Breast epithelium (tissue), 4 donors: ENCODE results near the gene DNAJA2. TPM values are rescaled to one million over a fixed set of nuclear protein-coding genes. Genes with fewer than 3 reads are reported as not detected.

ENCODE experiments used
- DNase-seq, 2 donors: peaks; one replicate each; pipeline ENCODE4 v3.0.0-alpha.2; 2019; ENCODE audit warnings: low spot score in 2 of 2
- H3K27ac ChIP-seq, 2 donors: fragments of 200-600 bp; sonication (generic) in 1 of 2; one replicate each; pipeline ENCODE4 v1.5.1; 2016 to 2019; ENCODE audit warnings: mild to moderate bottlenecking in 1 of 2
- H3K27me3 ChIP-seq, 2 donors: fragments of 200-600 bp; sonication (generic) in 1 of 2; one replicate each; pipeline versions ENCODE4 v1.5.1 to v1.6.0; 2017 to 2019; ENCODE audit warnings: control low read depth in 1 of 2, mild to moderate bottlenecking in 1 of 2
- H3K36me3 ChIP-seq: fragments of 200-600 bp; one replicate; pipeline ENCODE4 v1.5.1; 2019
- H3K4me1 ChIP-seq, 2 donors: fragments of 200-600 bp; sonication (generic); one replicate each; pipeline ENCODE4 v1.5.1; 2016 to 2019; ENCODE audit warnings: control low read depth in 1 of 2
- H3K4me3 ChIP-seq, 3 donors: fragments of 200-600 bp; sonication (generic); 1 replicate in 2 of 3; 2 replicates in 1 of 3; pipeline ENCODE4 v1.5.1; 2016 to 2019; ENCODE audit warnings: mild to moderate bottlenecking in 3 of 3, moderate library complexity in 2 of 3
- H3K9me3 ChIP-seq, 2 donors: fragments of 200-600 bp; sonication (generic) in 1 of 2; one replicate each; pipeline ENCODE4 v1.5.1; 2016 to 2019; ENCODE audit warnings: control low read depth in 1 of 2
- POLR2A ChIP-seq: fragments of 450-650 bp; IDR thresholded peaks from one replicate; pipeline ENCODE4 v1.6.1; 2016; ENCODE audit warnings: antibody characterized with exemption, mild to moderate bottlenecking, moderate library complexity
- POLR2AphosphoS5 ChIP-seq, 3 donors: sonication (generic); formaldehyde crosslinking; IDR thresholded peaks; one replicate each; pipeline ENCODE4 v1.6.1; 2017; ENCODE audit warnings: antibody characterized with exemption in 3 of 3
- intact Hi-C: fragments of 100-400 bp; cut with DNase I; formaldehyde crosslinking; loops from one replicate; pipeline ENCODE4 v1.15.1; 2023; ENCODE audit warnings: low total_unique reads
- total RNA-seq, 3 donors: library from RNA; depleted of rRNA; stranded (reverse); fragments of >200 nt; gene quantifications; one replicate each; pipeline ENCODE4 v1.1.0, GENCODE V29; 2016
- TF ChIP-seq, protein P1 (sequence below), 3 donors: fragments of 450-650 bp; IDR thresholded peaks; one replicate each; pipeline ENCODE4 v1.5.1; 2016 to 2017; ENCODE audit warnings: antibody characterized with exemption in 3 of 3, mild to moderate bottlenecking in 3 of 3, moderate library complexity in 3 of 3

Gene DNAJA2
- total RNA-seq, 3 donors from 2014 or later, result 44.6 to 65.3 (median 51.2) TPM

DNA sequence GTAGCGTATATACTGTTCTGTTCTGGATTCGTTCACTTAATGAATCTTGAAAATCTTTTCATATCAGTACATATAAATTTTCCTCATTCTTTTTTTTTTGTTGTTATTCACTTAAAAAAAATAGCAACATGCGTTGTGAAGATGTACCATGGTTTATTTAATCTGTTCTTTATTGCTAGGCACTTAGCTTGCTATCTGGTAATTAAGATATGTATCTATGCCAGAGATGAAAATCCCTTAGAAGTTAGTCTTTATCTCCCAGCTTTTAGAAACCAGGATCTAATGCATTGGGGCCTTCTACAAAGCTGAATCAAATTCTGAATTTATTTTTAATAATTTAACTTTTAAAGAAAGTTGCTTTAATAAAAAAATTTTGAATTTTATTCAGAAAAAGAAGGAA, 13.0 kb upstream of the DNAJA2 start:
- Histone ChIP-seq H3K9me3 (no peaks in the 10 kb centered on the region), H3K27me3 (no peaks in the 10 kb centered on the region), H3K4me3 (no peak overlapping the region), H3K27ac (no peak overlapping the region), H3K36me3 (no peaks in the 10 kb centered on the region), H3K4me1 (no peaks in the 10 kb centered on the region)
- intact Hi-C loops, result no loop called here
- no peak for TF ChIP-seq POLR2AphosphoS5 (IDR thresholded peaks at IDR 0.05)
- no peak for DNase-seq

DNA sequence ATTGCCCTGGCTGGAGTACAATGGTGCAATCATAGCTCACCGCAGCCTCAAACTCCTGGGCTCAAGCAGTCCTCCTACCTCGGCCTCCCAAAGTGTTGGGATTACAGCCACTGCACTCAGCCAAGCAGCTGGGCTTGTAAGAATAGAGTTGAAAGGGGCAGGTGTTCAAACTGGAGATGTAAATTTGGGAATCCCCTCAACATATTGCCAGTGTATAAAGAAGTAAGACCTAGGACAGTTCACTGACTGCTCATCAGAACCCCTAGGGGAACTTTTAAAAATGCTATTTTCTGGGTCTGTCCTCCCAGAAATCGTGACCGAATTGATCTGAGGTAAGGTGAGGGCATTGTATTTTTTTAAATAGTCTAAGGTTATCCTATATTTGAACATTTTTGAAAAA, 8.9 kb upstream of the DNAJA2 start:
- Histone ChIP-seq H3K36me3 (no peaks in the 10 kb centered on the region), H3K9me3 (no peaks in the 10 kb centered on the region)

DNA sequence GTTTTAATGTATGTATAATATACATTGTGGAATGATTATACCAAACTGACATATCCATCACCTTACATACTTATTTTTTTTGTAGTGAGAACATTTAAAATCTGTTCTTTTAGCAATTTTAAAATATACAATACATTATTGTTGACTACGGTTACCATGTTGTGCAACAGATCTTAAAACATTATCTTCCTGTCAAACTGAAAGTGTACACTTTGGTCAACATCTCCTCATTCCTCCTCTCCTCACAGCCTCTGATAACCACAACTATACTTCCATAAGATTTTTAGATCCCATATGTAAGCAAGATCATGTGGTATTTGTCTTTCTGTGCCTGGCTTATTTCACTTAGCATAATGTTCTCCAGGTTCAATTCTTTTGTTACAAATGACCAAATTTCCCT, 7.5 kb upstream of the DNAJA2 start:
- intact Hi-C loops, result no loop called here
- no peak overlapping the region for H3K4me3 ChIP-seq
- DNase-seq, result no peak
- H3K27ac ChIP-seq, result no peak overlapping the region
- no peaks in the 10 kb centered on the region for H3K36me3 ChIP-seq
- TF ChIP-seq, protein P1, sequence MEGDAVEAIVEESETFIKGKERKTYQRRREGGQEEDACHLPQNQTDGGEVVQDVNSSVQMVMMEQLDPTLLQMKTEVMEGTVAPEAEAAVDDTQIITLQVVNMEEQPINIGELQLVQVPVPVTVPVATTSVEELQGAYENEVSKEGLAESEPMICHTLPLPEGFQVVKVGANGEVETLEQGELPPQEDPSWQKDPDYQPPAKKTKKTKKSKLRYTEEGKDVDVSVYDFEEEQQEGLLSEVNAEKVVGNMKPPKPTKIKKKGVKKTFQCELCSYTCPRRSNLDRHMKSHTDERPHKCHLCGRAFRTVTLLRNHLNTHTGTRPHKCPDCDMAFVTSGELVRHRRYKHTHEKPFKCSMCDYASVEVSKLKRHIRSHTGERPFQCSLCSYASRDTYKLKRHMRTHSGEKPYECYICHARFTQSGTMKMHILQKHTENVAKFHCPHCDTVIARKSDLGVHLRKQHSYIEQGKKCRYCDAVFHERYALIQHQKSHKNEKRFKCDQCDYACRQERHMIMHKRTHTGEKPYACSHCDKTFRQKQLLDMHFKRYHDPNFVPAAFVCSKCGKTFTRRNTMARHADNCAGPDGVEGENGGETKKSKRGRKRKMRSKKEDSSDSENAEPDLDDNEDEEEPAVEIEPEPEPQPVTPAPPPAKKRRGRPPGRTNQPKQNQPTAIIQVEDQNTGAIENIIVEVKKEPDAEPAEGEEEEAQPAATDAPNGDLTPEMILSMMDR (IDR thresholded peaks at IDR 0.05), result no peak
- TF ChIP-seq POLR2AphosphoS5 (IDR thresholded peaks at IDR 0.05), result no peak
- TF ChIP-seq POLR2A, result no peak
- no peaks in the 10 kb centered on the region for H3K9me3 ChIP-seq
- H3K27me3 ChIP-seq, result no peaks in the 10 kb centered on the region
- no peaks in the 10 kb centered on the region for H3K4me1 ChIP-seq

More for the DNA sequence above, 8.9 kb upstream of the DNAJA2 start:
- no peak for DNase-seq
- no peak overlapping the region for H3K27ac ChIP-seq
- H3K4me1 ChIP-seq, result no peaks in the 10 kb centered on the region
- H3K4me3 ChIP-seq, result no peak overlapping the region
- TF ChIP-seq, protein P1 (IDR thresholded peaks at IDR 0.05), result no peak
- TF ChIP-seq POLR2AphosphoS5 (IDR thresholded peaks at IDR 0.05) (no peak), POLR2A (no peak)
- H3K27me3 ChIP-seq, result no peaks in the 10 kb centered on the region
- intact Hi-C loops, result no loop called here

DNA sequence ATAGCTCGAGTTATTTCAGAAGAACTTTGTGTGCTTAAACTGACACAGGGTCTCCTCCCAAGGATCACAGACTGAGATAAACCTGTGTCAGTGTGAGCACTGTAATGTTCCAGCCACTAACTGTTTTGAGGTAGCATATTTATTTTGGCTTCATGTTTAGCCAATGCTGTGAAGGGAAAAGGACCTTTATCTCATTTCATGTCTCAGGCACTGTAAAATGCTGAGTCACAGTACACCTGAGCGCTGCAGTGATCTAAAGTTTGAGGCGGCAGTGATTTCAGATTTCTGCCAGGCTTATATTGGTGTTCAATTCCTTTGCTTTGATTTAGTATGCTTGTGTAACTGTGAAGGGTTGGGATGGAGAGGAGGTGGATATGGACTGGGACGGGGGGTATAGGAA, 3.1 kb upstream of the DNAJA2 start:
- no peak for DNase-seq
- H3K4me3 ChIP-seq, result no peak overlapping the region
- TF ChIP-seq POLR2A (no peak), POLR2AphosphoS5 (IDR thresholded peaks at IDR 0.05) (no peak)
- TF ChIP-seq, protein P1 (IDR thresholded peaks at IDR 0.05), result no peak
- H3K4me1 ChIP-seq, result peaks cover 4% of the 10 kb centered on the region in 2 donors
- intact Hi-C loops, result no loop called here
- no peak overlapping the region for H3K27ac ChIP-seq
- no peaks in the 10 kb centered on the region for H3K9me3 ChIP-seq
- no peaks in the 10 kb centered on the region for H3K27me3 ChIP-seq
- H3K36me3 ChIP-seq, result no peaks in the 10 kb centered on the region

DNA sequence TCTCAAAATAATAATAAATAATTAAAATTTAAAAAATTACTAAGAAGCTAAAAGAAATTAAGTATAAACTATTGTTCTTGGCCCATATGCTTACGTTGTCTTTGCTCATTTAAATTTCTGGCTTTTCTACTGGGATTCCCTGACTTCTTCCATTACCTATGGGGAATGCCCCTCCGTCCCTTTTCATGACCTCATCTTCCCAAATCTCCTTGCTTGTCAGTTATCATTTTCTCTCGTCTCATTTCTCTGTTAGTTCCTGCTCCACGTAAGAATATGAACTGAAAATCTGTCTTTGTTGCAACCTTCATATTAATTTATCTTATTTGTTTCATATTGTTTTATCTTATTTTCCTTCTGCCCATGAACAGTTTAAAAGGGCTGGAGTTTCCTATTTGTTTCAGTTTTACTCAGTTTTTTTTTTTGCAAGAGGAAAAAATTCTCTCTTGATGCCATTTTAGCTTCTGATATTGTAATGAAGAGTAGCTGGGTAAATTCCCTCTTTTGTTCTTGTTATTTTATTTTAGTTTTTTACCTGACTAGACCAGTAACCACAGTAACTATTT, 2.5 kb upstream of the DNAJA2 start:
- peaks cover 4% of the 10 kb centered on the region in 2 donors for H3K4me1 ChIP-seq
- no peak overlapping the region for H3K27ac ChIP-seq
- no peaks in the 10 kb centered on the region for H3K9me3 ChIP-seq
- H3K27me3 ChIP-seq, result no peaks in the 10 kb centered on the region
- intact Hi-C loops, result loop anchor here (1.0 kb wide), 1 partner anchor 20 kb away; no protein-coding TSS in a partner anchor
- DNase-seq, result no peak
- TF ChIP-seq POLR2AphosphoS5 (IDR thresholded peaks at IDR 0.05), result no peak
- TF ChIP-seq, protein P1 (IDR thresholded peaks at IDR 0.05), result no peak
- no peak for TF ChIP-seq POLR2A
- no peaks in the 10 kb centered on the region for H3K36me3 ChIP-seq
- no peak overlapping the region for H3K4me3 ChIP-seq

DNA sequence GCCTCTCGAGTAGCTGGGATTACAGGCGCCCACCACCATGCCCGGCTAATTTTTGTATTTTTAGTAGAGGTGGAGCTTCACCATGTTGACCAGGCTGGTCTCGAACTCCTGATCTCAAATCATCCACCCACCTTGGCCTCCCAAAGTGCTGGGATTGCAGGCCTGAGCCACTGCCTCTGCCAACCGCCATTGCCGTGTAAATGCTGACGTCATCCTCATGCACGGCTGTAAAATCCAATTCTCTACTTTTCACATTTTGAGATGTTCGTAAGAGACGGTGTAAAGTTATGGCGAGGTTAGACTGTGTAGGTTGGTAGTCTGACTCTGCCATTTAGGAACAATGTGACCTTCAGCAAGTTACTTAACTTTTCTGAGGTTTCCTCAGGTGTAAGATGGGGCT, 1.7 kb upstream of the DNAJA2 start:
- H3K36me3 ChIP-seq, result no peaks in the 10 kb centered on the region
- peaks cover 4% of the 10 kb centered on the region in 2 donors for H3K4me1 ChIP-seq
- no peaks in the 10 kb centered on the region for H3K27me3 ChIP-seq
- H3K4me3 ChIP-seq, result no peak overlapping the region
- TF ChIP-seq POLR2AphosphoS5 (IDR thresholded peaks at IDR 0.05) (no peak), POLR2A (no peak)
- TF ChIP-seq, protein P1 (IDR thresholded peaks at IDR 0.05), result no peak
- H3K9me3 ChIP-seq, result no peaks in the 10 kb centered on the region
- H3K27ac ChIP-seq, result no peak overlapping the region
- intact Hi-C loops, result loop anchor here (1.0 kb wide), 1 partner anchor 19 kb away; no protein-coding TSS in a partner anchor
- no peak for DNase-seq
